Large intestine (tissue), 12 donors: ENCODE measurements around the gene SLC5A11. TPM values are rescaled to one million over a fixed set of nuclear protein-coding genes. Genes with fewer than 3 reads are reported as not detected.
"Not testable (repeated sequence)": the region's sequence is repeated elsewhere in the genome, so short reads cannot be mapped to it uniquely, and the experiment has no call there.

Source experiments
- DNase-seq, 2 donors: peaks; one replicate each; pipeline versions ENCODE4 v3.0.0 to v3.0.0-alpha.2; 2013
- H3K27ac ChIP-seq: one replicate; pipeline ENCODE4 v1.5.1; 2013; ENCODE audit warnings: low read length
- H3K27me3 ChIP-seq: 2 replicates; pipeline ENCODE4 v1.6.1; 2013; ENCODE audit warnings: low read length; ENCODE audit not compliant: control insufficient read depth, insufficient read depth
- H3K36me3 ChIP-seq: 2 replicates; pipeline ENCODE4 v1.6.1; 2013; ENCODE audit warnings: low read length; ENCODE audit not compliant: control insufficient read depth, insufficient read depth
- H3K4me1 ChIP-seq: one replicate; pipeline ENCODE4 v1.6.1; 2013; ENCODE audit warnings: low read length; ENCODE audit not compliant: control insufficient read depth, insufficient read depth
- H3K4me3 ChIP-seq: one replicate; pipeline ENCODE4 v1.5.1; 2013; ENCODE audit warnings: low read length
- H3K9me3 ChIP-seq: one replicate; pipeline ENCODE4 v1.6.1; 2013; ENCODE audit warnings: mild to moderate bottlenecking, low read depth, low read length, moderate library complexity; ENCODE audit not compliant: control insufficient read depth
- WGBS: methylation state at CpG from one replicate; pipeline ENCODE4 v1.1.5; 2013; ENCODE audit warnings: low lambda C conversion rate; ENCODE audit not compliant: insufficient coverage; 5-methylcytosine and 5-hydroxymethylcytosine counted together
- long read RNA-seq, 11 donors: transcript quantifications; one replicate each; lab custom pipeline, GENCODE V29; 2026
- polyA plus RNA-seq: library from polyadenylated mRNA; unstranded; fragments of 120-200 nt; gene quantifications from one replicate; pipeline ENCODE4 v1.2.1, GENCODE V29; 2013

Gene SLC5A11, protein sequence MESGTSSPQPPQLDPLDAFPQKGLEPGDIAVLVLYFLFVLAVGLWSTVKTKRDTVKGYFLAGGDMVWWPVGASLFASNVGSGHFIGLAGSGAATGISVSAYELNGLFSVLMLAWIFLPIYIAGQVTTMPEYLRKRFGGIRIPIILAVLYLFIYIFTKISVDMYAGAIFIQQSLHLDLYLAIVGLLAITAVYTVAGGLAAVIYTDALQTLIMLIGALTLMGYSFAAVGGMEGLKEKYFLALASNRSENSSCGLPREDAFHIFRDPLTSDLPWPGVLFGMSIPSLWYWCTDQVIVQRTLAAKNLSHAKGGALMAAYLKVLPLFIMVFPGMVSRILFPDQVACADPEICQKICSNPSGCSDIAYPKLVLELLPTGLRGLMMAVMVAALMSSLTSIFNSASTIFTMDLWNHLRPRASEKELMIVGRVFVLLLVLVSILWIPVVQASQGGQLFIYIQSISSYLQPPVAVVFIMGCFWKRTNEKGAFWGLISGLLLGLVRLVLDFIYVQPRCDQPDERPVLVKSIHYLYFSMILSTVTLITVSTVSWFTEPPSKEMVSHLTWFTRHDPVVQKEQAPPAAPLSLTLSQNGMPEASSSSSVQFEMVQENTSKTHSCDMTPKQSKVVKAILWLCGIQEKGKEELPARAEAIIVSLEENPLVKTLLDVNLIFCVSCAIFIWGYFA
- polyA plus RNA-seq: 10.0 TPM
- long read RNA-seq, donor 1: 0 reads
- long read RNA-seq, donor 2: 0 reads
- long read RNA-seq, donor 3: 0 reads
- long read RNA-seq, donor 4: 0 reads
- long read RNA-seq, donor 5: 0 reads
- long read RNA-seq, donor 6, partial matches to known transcripts: 0 of 1 reads
- long read RNA-seq, donor 6, other reads (novel, unspliced or antisense): 0 of 1 reads
- long read RNA-seq, donor 7: 0 reads
- long read RNA-seq, donor 8, partial matches to known transcripts: 0 of 2 reads
- long read RNA-seq, donor 8, other reads (novel, unspliced or antisense): 0 of 2 reads
- long read RNA-seq, donor 9: 0 reads
- long read RNA-seq, donor 10, partial matches to known transcripts: 0 of 2 reads
- long read RNA-seq, donor 10, other reads (novel, unspliced or antisense): 0 of 2 reads
- long read RNA-seq, donor 11, partial matches to known transcripts: 0 of 1 reads
- long read RNA-seq, donor 11, other reads (novel, unspliced or antisense): 0 of 1 reads

DNA sequence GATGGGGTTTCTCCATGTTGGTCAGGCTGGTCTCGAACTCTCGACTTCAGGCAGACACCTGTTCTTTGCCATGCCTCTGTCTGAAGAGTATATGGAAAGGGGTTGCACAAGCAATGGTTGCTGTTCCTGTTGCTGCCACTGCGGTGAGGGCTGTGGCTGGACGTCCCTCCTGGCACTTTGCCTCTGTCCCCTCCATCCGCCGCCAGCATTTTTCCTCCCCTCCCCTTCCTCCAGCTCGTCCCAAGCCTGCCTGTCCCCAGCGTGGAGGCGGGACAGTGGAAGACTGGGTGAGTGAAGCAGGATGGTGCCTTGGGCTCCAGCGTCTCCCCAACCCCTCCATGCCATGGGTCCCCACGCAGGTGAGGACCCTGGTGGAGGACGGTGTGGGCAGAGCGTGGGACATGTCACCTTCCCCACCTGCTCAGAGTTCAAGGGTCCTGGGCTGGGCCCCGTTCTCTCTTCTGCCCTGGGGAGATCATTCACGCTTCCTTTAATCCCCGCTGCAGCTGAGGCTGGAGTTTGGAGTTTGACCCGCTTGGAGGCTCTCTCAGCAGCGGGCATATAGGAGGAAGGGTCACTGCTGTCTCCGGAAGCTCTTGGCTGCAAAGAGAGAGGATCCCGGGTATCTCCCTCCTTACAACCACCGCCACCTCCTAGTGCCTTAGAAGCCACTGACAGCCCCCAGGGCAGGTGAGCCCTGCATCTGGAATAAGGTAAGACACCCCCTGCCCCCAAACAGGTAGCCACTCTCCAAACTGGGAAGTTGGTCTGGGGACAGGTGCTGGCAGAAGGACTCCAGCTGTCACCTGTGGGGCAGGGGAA, at the start of gene SLC5A11:
Gene SLC5A11 (plus strand): TSS at position 238 of the 822 bp plus-strand sequence. CDS start 12,681 bp downstream, outside the sequence.
- H3K27me3 ChIP-seq: no peaks in the 10 kb centered on the region
- peak within 1 kb of the TSS; percentile 6 for H3K4me3 ChIP-seq
- H3K4me1 ChIP-seq: peaks cover 38% of the 10 kb centered on the region
- no peaks in the 10 kb centered on the region for H3K9me3 ChIP-seq
- whole genome bisulfite sequencing: no CpG with 5 or more reads among the region's 21 CpGs
- DNase-seq: peak; percentile 80 to 91
- peak within 1 kb of the TSS; percentile 84 for H3K27ac ChIP-seq
- no peaks in the 10 kb centered on the region for H3K36me3 ChIP-seq

DNA sequence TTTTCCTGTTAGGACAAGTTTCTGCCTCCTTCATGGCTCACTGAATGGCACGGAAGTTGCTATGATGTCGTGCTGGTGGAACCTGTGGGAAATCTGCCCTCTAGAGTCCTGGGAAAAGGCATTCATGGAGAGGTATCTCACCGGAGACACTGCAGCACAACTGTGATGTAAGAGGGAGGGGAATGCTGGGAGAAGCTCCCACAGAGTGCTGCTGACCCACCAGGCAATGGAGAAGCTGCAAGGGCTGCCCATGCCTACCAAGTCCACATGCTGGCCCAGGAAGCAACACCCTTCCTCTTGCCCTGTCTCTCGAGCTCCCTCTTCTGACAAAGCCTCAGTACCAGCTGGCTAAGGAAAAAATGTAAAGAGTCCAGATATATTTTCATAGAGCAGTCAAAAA, 45.2 kb upstream of the SLC5A11 start:
- 100% methylated on average over 1 of the region's 4 CpGs for WGBS
- Histone ChIP-seq H3K27me3 (no peaks in the 10 kb centered on the region), H3K9me3 (no peaks in the 10 kb centered on the region), H3K27ac (no peak overlapping the region), H3K4me1 (no peaks in the 10 kb centered on the region), H3K36me3 (peaks cover 86% of the 10 kb centered on the region), H3K4me3 (no peak overlapping the region)
- no peak for DNase-seq

DNA sequence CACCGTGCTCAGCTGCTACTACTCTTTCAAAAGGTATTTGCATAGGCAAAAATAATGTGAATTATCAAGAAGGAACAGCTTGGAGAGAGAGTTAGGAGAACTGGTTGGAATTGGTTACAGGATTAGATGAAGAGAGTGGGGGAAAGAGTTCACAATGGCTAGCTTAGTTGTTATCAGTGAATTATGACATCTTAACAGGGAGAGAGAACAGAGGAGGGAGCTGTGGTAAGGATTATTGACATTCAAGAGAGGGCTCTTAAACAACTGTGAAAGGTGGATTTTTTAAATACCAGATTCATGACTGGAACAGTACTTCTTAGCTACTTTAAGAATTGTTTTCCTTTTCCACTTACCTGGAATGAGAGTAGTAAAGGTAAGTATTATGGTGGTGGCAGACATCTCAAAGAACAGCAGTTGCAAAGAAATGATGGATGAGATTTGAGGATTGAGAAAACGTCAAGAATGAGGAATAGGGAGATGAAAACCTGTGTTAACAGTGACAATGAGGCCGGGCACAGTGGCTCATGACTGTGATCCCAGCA, 43.9 kb upstream of the SLC5A11 start:
- Histone ChIP-seq H3K36me3 (peaks cover 86% of the 10 kb centered on the region), H3K4me3 (no peak overlapping the region), H3K27ac (no peak overlapping the region), H3K27me3 (no peaks in the 10 kb centered on the region), H3K4me1 (no peaks in the 10 kb centered on the region), H3K9me3 (no peaks in the 10 kb centered on the region)
- no peak for DNase-seq
- 60% methylated on average over 2 of the region's 3 CpGs for WGBS

DNA sequence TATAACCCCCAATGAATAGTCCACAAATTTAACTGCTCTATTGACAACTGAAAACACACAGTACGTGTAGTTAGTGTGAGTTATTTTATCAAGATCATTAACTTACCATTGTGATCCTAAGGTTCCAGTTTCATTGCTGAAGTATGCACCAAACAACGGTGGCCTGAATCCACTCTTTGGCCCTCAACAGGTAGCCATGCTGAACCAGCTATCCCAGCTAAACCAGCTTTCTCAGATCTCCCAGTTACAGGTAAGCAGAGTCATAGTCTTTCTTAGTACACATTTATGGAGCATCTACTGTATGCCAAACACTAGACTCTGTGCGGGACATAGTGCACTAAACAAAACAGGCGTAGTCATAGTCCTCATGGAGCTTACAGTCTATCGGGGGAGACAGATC, 40.3 kb upstream of the SLC5A11 start:
- H3K9me3 ChIP-seq: no peaks in the 10 kb centered on the region
- no peak overlapping the region for H3K4me3 ChIP-seq
- WGBS: no CpG with 5 or more reads among the region's 5 CpGs
- peaks cover 84% of the 10 kb centered on the region for H3K36me3 ChIP-seq
- no peaks in the 10 kb centered on the region for H3K4me1 ChIP-seq
- no peak for DNase-seq
- H3K27me3 ChIP-seq: no peaks in the 10 kb centered on the region
- H3K27ac ChIP-seq: no peak overlapping the region

DNA sequence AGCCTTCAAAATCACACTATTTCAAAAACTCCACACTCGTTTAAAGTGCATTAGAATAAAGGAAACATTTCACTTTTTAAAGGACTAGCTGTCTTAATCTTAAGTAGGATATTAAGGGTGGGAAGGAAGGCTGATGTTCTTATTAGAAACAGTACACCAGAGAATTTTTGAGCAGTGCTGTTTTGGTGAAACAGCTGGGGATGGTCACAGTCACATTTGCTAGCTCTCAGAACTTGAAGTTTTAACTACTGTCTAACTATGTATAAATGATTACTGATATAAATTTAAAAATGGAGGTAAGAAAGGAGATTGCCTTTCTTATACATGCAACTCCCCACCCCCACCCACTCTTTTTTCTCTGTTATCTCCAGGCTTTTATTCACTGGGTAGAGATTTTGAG, 38.5 kb upstream of the SLC5A11 start:
- H3K4me1 ChIP-seq: no peaks in the 10 kb centered on the region
- H3K27me3 ChIP-seq: no peaks in the 10 kb centered on the region
- H3K4me3 ChIP-seq: no peak overlapping the region
- DNase-seq: no peak
- WGBS: no CpG with 5 or more reads among the region's 1 CpG
- peaks cover 84% of the 10 kb centered on the region for H3K36me3 ChIP-seq
- no peak overlapping the region for H3K27ac ChIP-seq
- no peaks in the 10 kb centered on the region for H3K9me3 ChIP-seq

DNA sequence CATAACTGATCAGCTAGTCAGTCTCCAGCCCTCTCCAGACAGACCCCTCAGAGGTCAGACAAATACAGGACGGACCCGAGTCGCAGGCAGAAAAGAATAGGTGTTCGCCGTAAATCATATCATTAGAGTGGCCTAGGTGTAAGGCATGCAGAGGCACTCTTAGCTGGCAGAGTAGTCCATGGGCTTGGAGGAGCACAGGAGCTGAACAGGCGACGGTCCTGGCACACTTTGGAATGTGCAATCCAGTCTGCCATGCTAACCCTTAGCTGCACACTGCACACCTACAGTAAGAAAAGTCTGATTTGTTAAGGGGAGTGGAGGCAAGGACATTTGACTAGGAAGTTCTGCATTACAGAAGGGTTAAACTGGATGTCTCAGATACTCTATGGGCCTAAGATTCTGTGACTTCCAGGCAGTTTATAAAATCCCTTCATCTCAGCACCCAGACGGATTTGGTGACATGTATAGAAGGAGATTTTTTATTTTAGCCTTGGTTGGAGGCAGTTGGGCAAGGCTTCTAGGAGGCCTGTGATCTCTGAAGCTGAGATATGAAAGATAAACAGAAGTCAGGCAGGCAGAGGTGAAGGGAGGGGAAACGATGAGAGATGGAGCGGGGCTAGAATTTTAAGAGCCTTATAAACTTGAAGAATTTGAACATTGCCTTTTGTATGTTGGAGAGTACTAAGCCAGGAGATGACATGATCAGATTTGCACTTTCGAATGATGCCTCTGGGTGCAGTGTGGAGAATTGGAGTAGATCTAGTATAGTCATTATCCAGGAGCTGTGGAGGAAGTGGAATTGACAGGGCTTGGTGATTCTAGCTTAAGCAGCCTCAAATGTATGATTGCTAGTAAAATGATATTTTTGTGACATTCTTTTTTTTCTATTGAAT, 34.6 kb upstream of the SLC5A11 start:
- Histone ChIP-seq H3K9me3 (no peaks in the 10 kb centered on the region), H3K27me3 (no peaks in the 10 kb centered on the region), H3K4me1 (no peaks in the 10 kb centered on the region), H3K27ac (no peak overlapping the region), H3K4me3 (no peak overlapping the region), H3K36me3 (peaks cover 87% of the 10 kb centered on the region)
- 70% methylated on average over 6 of the region's 11 CpGs for WGBS
- no peak for DNase-seq

DNA sequence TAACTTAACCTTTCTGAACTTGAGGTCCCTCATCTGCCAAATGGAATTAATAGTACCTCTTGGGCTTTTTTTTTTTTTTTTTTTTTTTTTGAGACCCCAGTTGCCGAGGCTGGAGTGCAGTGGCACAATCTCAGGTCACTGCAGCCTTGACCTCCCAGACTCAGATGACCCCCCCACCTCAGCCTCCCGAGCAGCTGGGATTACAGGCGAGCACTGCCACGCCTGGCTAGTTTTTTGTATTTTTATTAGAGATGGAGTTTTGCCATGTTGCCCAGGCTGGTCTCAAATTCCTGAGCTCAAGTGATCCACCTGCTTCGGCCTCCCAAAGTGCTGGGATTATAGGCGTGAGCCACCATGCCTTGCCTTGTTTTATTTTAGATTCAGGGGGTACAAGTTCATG, 33.0 kb upstream of the SLC5A11 start:
- H3K9me3 ChIP-seq, H3K4me1 ChIP-seq, DNase-seq, H3K27ac ChIP-seq, H3K4me3 ChIP-seq, H3K27me3 ChIP-seq: not testable (repeated sequence)
- H3K36me3 ChIP-seq: peaks cover 84% of the 10 kb centered on the region
- WGBS: no CpG with 5 or more reads among the region's 6 CpGs

DNA sequence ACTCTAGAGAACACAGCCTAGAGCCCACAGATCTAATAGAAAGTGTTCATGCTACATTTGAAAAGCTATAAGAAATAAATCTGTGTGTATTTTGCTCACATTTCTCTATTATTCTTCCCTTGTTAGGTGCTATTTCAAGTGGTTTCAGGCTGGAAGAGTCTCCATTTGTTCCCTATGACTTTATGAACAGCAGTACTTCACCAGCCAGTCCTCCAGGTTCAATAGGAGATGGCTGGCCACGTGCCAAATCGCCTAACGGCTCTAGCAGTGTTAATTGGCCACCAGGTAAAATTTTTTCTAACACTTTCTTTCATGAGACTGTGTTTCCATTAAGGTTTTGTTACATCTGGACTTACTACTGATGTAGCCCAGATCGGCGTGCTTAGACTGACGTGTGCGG, 30.7 kb upstream of the SLC5A11 start:
- H3K4me3 ChIP-seq: no peak overlapping the region
- peaks cover 89% of the 10 kb centered on the region for H3K36me3 ChIP-seq
- H3K27me3 ChIP-seq: no peaks in the 10 kb centered on the region
- WGBS: 90% methylated on average over 4 of the region's 7 CpGs
- no peaks in the 10 kb centered on the region for H3K4me1 ChIP-seq
- no peak overlapping the region for H3K27ac ChIP-seq
- no peak for DNase-seq
- H3K9me3 ChIP-seq: no peaks in the 10 kb centered on the region

DNA sequence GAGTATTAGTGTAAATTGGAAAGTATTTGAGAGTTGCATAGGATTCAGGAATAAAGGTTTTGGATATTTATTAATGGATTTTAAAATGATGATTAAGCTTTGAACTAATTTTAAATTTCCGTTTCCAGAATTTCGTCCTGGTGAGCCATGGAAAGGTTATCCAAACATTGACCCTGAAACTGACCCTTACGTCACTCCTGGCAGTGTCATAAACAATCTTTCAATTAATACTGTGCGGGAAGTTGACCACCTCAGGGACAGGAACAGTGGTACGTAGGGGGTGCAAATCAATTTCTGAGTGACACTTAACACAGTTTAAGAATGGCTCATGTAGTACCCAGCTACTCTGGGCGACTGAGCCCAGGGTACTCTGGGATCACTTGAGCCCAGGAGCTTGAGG, 29.1 kb upstream of the SLC5A11 start:
- Histone ChIP-seq H3K27me3 (no peaks in the 10 kb centered on the region), H3K4me1 (no peaks in the 10 kb centered on the region), H3K4me3 (no peak overlapping the region), H3K27ac (no peak overlapping the region), H3K36me3 (peaks cover 90% of the 10 kb centered on the region), H3K9me3 (no peaks in the 10 kb centered on the region)
- WGBS: no CpG with 5 or more reads among the region's 6 CpGs
- DNase-seq: no peak
